GM20000 (cell line): ENCODE measurements around the gene P4HA1.

Source experiments
- DNase-seq: peaks from one replicate; pipeline ENCODE4 v3.0.0; 2012; ENCODE audit warnings: low spot score
- CTCF ChIP-seq: IDR thresholded peaks from 2 replicates; pipeline ENCODE4 v1.5.1; 2012; ENCODE audit warnings: mild to moderate bottlenecking, control low read depth; ENCODE audit errors: extremely low read depth, missing control alignments

Gene P4HA1

GRCh38 chr10:73092830-73093229, 3.8 kb downstream of the P4HA1 start:
- no peak for TF ChIP-seq CTCF
- no peak for DNase-seq

GRCh38 chr10:73088304-73088703, 8.4 kb downstream of the P4HA1 start:
- DNase-seq = no peak
- TF ChIP-seq CTCF = no peak

GRCh38 chr10:73086816-73087215, 9.8 kb downstream of the P4HA1 start:
- DNase-seq = no peak
- TF ChIP-seq CTCF = no peak

GRCh38 chr10:73084209-73084608, 12.5 kb downstream of the P4HA1 start:
- no peak for TF ChIP-seq CTCF
- DNase-seq = no peak

- DNase-seq = no peak
Measured at GRCh38 chr10:73083221-73083620, 13.4 kb downstream of the P4HA1 start.

GRCh38 chr10:73079779-73080541, 16.7 kb downstream of the P4HA1 start:
- no peak for TF ChIP-seq CTCF
- peak; percentile 41 for DNase-seq

More at GRCh38 chr10:73083221-73083620, 13.4 kb downstream of the P4HA1 start:
- TF ChIP-seq CTCF = no peak

- TF ChIP-seq CTCF = no peak
- no peak for DNase-seq
Measured at GRCh38 chr10:73076360-73077183, 20.1 kb downstream of the P4HA1 start.
